IPS DF 6.9 (cell line): ENCODE data around the gene PAX7.

Experiments
- DNase-seq: peaks from one replicate; pipeline ENCODE4 v3.0.0-alpha.2; 2013; ENCODE audit warnings: low read depth, low spot score
- H3K27ac ChIP-seq: one replicate; pipeline ENCODE4 v1.5.1; 2013; ENCODE audit warnings: low read length, control low read depth
- H3K27me3 ChIP-seq: 2 replicates; pipeline ENCODE4 v1.6.1; 2013; ENCODE audit warnings: mild to moderate bottlenecking, low read length; ENCODE audit not compliant: control insufficient read depth, insufficient read depth
- H3K36me3 ChIP-seq: 2 replicates; pipeline ENCODE4 v1.6.1; 2013; ENCODE audit warnings: low read length; ENCODE audit not compliant: control insufficient read depth, insufficient read depth
- H3K4me1 ChIP-seq: 2 replicates; pipeline ENCODE4 v1.6.1; 2013; ENCODE audit warnings: low read length; ENCODE audit not compliant: control insufficient read depth, insufficient read depth
- H3K4me3 ChIP-seq: 2 replicates; pipeline ENCODE4 v1.5.1; 2013; ENCODE audit warnings: mild to moderate bottlenecking, low read length
- H3K9me3 ChIP-seq: 2 replicates; pipeline ENCODE4 v1.6.1; 2013; ENCODE audit warnings: low read length, inconsistent platforms; ENCODE audit not compliant: control insufficient read depth, insufficient read depth
- WGBS: extraction: QIAGEN DNeasy Blood & Tissue Kit; methylation state at CpG from one replicate; pipeline ENCODE4 v1.1.7; 2013; ENCODE audit warnings: mixed read lengths, missing lambda C conversion rate; ENCODE audit not compliant: insufficient read length, insufficient coverage; 5-methylcytosine and 5-hydroxymethylcytosine counted together

PAX7 gene

GRCh38 chr1:18642278-18643095 is 11.8 kb downstream of the PAX7 start:
- Histone ChIP-seq H3K36me3 (no peaks in the 10 kb centered on the region), H3K9me3 (no peaks in the 10 kb centered on the region), H3K4me3 (no peak overlapping the region; the same call in 1 of the 2 replicates), H3K27ac (no peak overlapping the region), H3K27me3 (peaks cover 78% of the 10 kb centered on the region), H3K4me1 (peaks cover 6% of the 10 kb centered on the region)
- no CpG with 5 or more reads among the region's 22 CpGs for WGBS
- DNase-seq: no peak

DNA sequence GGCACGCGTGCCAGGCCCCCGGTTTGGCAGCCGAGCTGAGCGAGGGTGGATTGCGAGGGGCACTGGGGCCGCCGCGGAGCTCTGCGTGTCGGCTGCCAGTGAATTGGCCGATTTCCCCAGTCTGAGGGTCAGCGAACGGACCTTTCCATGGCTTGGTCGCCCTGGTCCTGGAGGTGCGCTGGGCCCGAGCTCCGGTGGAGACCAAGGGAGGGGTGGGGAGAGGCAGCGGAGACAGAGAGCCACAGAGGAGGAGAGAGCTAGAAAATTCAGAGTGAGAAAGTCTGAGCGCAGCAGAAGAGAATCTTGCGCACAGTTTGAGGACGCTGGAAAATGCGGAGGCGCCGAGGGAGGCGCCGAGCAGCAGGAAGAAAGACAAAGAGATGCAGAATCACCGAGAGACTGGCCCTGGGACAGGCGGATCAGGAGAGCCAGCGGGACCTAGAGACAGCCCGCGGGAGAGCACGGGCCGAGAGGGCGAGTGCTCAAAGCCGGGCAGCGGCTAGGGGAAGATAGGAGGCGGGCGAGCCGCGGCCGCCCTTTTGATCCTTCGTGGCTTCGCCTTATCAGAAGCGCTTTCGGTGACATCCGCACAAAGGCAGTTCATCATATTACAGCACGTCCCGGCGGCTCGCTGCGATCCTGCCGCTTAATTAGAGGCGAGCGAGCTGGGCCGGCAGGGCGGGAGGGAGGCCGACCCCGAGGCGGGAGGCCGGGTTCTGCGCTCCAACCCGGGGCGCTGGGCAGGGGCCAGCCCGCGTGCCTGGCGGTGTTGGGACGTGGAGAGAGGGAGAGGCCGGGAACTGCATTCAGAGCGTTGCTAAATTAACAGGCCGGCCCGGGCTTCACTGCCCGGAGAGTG is 12.7 kb downstream of the PAX7 start:
- WGBS: no CpG with 5 or more reads among the region's 73 CpGs
- H3K4me3 ChIP-seq: no peak overlapping the region; the same call in 1 of the 2 replicates

GRCh38 chr1:18644013-18644399 is 13.4 kb downstream of the PAX7 start:
- no peaks in the 10 kb centered on the region for H3K9me3 ChIP-seq
- no CpG with 5 or more reads among the region's 22 CpGs for WGBS
- no peak overlapping the region for H3K4me3 ChIP-seq
- DNase-seq: no peak
- H3K27me3 ChIP-seq: peaks cover 79% of the 10 kb centered on the region
- H3K27ac ChIP-seq: no peak overlapping the region
- H3K4me1 ChIP-seq: peaks cover 4% of the 10 kb centered on the region
- H3K36me3 ChIP-seq: no peaks in the 10 kb centered on the region

More for the DNA sequence above, 12.7 kb downstream of the PAX7 start:
- H3K36me3 ChIP-seq: no peaks in the 10 kb centered on the region
- no peaks in the 10 kb centered on the region for H3K9me3 ChIP-seq
- no peak overlapping the region for H3K27ac ChIP-seq
- H3K4me1 ChIP-seq: peaks cover 4% of the 10 kb centered on the region
- H3K27me3 ChIP-seq: peaks cover 79% of the 10 kb centered on the region
- no peak for DNase-seq

- H3K36me3 ChIP-seq: no peaks in the 10 kb centered on the region
- H3K4me3 ChIP-seq: no peak overlapping the region
- H3K4me1 ChIP-seq: peaks cover 4% of the 10 kb centered on the region
- DNase-seq: no peak
- H3K9me3 ChIP-seq: no peaks in the 10 kb centered on the region
- no peak overlapping the region for H3K27ac ChIP-seq
- H3K27me3 ChIP-seq: peaks cover 79% of the 10 kb centered on the region
- WGBS: no CpG with 5 or more reads among the region's 5 CpGs
Observed at GRCh38 chr1:18644446-18644845, 13.8 kb downstream of the PAX7 start.

- H3K27me3 ChIP-seq: peaks cover 77% of the 10 kb centered on the region
- DNase-seq: no peak
- WGBS: no CpG with 5 or more reads among the region's 46 CpGs
Observed at GRCh38 chr1:18644973-18645746, 14.5 kb downstream of the PAX7 start.

DNA sequence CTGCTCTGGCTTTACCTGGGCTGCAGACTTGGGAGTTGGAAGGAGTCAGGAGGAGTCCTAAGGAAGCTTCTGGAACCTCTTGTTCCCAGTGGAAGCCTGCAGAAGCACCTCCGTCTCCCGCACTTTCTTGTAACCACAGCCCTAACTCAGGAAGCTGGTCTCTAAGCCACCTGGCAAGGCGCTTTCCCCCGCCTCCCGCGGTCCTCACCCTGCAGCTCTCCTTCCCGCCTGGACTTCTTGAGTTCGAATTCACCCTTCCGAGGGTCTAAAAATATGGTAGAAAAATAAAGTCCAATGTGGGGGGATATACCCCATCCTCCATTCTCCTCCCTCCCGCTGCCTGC is 15.1 kb downstream of the PAX7 start:
- no CpG with 5 or more reads among the region's 10 CpGs for WGBS
- DNase-seq: no peak
- Histone ChIP-seq H3K27ac (no peak overlapping the region), H3K9me3 (no peaks in the 10 kb centered on the region), H3K36me3 (no peaks in the 10 kb centered on the region), H3K4me3 (no peak overlapping the region), H3K4me1 (peaks cover 7% of the 10 kb centered on the region), H3K27me3 (peaks cover 79% of the 10 kb centered on the region)

More at GRCh38 chr1:18644973-18645746, 14.5 kb downstream of the PAX7 start:
- H3K36me3 ChIP-seq: no peaks in the 10 kb centered on the region
- no peak overlapping the region for H3K27ac ChIP-seq
- no peak overlapping the region for H3K4me3 ChIP-seq
- H3K9me3 ChIP-seq: no peaks in the 10 kb centered on the region
- peaks cover 4% of the 10 kb centered on the region for H3K4me1 ChIP-seq

- WGBS: no CpG with 5 or more reads among the region's 35 CpGs
- Histone ChIP-seq H3K9me3 (no peaks in the 10 kb centered on the region), H3K4me1 (peaks cover 7% of the 10 kb centered on the region), H3K27ac (no peak overlapping the region), H3K27me3 (peaks cover 80% of the 10 kb centered on the region), H3K4me3 (no peak overlapping the region), H3K36me3 (no peaks in the 10 kb centered on the region)
- DNase-seq: no peak
Observed at GRCh38 chr1:18646091-18646785, 15.6 kb downstream of the PAX7 start.

GRCh38 chr1:18646786-18647410 is 16.3 kb downstream of the PAX7 start:
- no peak overlapping the region for H3K4me3 ChIP-seq
- H3K9me3 ChIP-seq: no peaks in the 10 kb centered on the region
- no CpG with 5 or more reads among the region's 48 CpGs for WGBS
- no peaks in the 10 kb centered on the region for H3K36me3 ChIP-seq
- no peak for DNase-seq
- peaks cover 76% of the 10 kb centered on the region for H3K27me3 ChIP-seq
- H3K27ac ChIP-seq: no peak overlapping the region
- peaks cover 7% of the 10 kb centered on the region for H3K4me1 ChIP-seq

DNA sequence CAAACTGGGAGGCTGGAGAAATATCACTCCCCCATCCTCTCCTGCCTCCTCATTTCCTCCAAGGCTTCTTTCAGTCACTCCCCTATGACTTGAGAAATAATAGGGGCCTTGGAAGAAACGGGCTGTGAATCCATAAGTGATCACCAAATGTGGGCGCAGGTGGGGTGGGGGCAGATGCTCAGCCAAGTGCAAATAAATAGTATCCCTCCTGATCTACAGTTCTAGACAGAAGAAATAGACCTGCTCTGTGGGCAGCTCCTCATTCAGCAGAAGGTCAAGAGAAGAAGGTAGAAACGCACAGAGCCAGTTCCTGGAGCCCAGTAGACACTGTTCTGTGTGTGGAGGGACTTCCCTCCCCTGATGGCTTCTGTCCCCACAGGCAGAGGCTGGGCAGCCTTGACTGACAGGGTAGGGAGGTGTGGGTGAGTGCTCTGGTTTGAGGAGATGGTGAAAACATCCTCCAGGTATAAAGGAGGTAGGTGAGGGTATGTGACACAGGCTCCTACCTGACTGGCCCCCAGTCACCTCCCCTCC is 17.1 kb downstream of the PAX7 start:
- peaks cover 78% of the 10 kb centered on the region for H3K27me3 ChIP-seq
- no peak overlapping the region for H3K27ac ChIP-seq
- DNase-seq: no peak
- no peak overlapping the region for H3K4me3 ChIP-seq
- H3K9me3 ChIP-seq: no peaks in the 10 kb centered on the region
- peaks cover 9% of the 10 kb centered on the region for H3K4me1 ChIP-seq
- no CpG with 5 or more reads among the region's 3 CpGs for WGBS
- H3K36me3 ChIP-seq: no peaks in the 10 kb centered on the region
